NCI-H146 treated with DMSO at 0.1 percent for 48 hours (cell line): ENCODE measurements around the gene OTUD3.
"Not testable (repeated sequence)": the region's sequence is repeated elsewhere in the genome, so short reads cannot be mapped to it uniquely, and the experiment has no call there.

Source experiments
- DNase-seq: peaks from one replicate; lab custom pipeline; 2025; ENCODE audit not compliant: unreplicated experiment; lab: John Stamatoyannopoulos, UW

Gene OTUD3

DNA sequence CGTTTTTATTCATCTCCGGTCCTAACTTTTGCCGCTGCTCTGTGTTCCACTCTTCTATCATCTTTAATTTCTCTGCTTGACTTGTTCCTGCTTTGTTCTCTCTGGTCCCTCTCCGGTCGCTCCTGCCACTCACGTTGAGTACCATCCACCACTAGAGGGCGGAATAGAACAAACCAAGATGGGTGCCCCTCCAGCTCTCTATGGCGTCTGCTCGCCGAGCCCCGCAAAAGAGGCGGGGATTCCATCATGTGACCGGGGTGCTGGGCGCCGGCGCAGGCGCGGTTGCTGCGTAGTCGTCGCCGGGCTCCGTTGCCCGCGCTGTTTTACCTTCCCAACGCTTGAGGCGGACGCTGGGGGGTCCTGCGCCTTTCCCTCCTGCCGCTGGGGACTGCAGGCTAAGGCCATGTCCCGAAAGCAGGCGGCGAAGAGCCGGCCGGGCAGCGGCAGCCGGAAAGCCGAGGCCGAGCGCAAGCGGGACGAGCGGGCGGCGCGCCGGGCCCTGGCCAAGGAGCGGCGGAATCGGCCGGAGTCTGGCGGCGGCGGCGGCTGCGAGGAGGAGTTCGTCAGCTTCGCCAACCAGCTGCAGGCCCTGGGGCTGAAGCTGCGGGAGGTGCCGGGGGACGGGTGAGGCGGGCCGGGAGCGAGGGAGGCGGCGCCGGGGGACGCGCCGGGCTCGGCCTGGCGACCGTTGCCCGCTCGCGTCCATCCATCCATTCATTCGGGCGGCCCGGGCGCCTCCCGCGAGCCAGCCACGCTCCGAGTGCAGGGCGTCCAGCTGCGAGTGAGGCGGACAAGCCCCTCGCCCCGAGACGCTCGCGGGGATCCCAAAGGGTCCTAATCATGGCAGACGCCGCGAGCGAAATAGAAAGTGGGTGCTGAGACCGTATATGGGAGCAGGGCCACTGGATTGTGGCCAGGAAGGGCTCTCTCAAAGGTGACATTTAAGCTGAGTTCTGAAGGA is at the start of gene OTUD3:
Gene OTUD3, plus strand, starts transcription at position 285 of the 961 bp plus-strand sequence. Its CDS starts 119 bp downstream, at position 404.
- DNase-seq = peak; percentile 85

DNA sequence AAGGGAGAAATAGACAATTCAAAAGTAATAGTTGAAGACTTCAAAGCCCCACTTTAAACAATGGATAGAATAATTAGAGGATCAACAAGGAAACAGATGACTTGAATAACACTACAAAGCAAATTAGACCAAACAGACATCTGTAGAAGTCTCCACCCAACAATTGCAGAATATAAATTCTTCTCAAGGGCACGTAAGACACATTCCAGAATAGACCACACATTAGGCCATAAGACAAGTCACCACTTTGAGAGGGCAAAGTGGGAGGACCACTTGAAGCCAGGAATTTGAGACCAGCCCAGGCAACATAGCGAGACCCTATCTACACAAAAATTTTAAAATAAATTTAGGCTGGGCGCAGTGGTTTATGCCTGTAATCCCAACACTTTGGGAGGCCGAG is 46.6 kb upstream of the OTUD3 start:
- no peak for DNase-seq

DNA sequence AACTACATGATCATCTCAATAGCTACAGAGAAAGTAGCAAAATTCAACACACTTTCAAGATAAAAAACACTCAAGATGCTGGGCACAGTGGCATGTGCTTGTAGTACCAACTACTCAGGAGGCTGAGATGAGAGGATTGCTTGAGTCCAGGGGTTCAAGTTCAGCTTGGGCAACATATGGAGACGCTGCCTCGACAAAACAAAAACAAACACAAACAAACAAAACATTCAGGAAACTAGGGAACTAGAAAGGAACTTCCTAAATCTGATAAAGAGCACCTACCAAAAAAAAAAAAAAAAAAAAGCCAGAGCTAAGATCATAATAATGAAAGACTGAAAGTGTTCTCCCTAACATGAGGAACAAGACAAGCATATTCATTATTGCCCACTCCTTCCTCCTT is 44.3 kb upstream of the OTUD3 start:
- DNase-seq = no peak

GRCh38 chr1:19840228-19840627 is 42.0 kb upstream of the OTUD3 start:
- DNase-seq = no peak

GRCh38 chr1:19844731-19845495 is 37.3 kb upstream of the OTUD3 start:
- no peak for DNase-seq

DNA sequence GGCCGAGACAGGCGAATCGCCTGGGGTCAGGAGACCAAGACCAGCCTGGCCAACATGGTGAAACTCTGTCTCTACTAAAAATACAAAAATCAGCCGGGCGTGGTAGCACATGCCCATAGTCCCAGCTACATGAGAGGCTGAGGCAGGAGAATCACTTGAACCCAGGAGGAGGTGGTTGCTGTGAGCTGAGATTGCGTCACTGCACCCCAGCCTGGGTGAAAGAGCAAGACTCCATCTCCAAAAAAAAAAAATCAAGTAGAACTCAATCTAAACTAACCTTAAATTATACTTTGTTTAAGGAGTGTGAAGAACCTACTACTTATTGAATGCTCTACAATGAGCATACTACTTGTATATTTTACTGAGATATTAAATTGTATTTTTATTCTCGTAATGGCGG is 36.6 kb upstream of the OTUD3 start:
- DNase-seq = no peak

DNA sequence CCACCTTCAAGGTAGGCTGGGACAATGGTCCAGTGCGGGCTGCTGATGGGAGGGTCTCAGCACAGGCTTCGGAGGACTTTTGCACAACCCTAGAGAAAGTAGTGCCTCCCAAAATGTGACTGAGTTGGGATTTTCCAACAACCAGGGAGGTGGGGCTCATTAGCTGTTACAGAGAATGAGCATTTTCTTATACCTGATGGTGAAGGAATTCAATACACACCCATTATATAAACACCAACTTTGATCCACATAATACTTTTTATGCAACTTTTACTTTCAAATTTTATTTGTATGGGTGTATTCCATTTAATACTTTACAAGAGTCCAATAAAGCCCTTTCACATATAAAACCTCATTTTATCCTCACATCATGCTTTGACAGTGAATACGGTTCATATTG is 35.9 kb upstream of the OTUD3 start:
- DNase-seq = no peak

DNA sequence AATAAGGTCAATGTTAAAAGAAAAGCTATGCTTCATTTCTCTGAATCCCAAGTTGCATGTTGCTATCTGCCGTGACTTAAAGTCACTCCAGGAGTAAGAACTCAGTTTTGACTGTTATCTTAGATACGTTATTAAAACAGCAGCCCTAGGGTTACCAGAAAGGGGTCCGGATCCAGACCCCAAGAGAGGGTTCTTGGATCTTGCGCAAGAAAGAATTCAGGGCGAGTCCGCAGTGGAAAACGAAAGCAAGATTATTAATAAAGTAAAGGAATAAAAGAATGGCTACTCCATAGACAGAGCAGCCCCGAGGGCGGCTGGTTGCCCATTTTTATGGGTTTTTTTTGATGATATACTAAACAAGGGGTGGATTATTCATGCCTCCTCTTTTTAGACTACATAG is 34.9 kb upstream of the OTUD3 start:
- DNase-seq = not testable (repeated sequence)

- DNase-seq = not testable (repeated sequence)
Measured at GRCh38 chr1:19849307-19849706, 32.9 kb upstream of the OTUD3 start.

- no peak for DNase-seq
Measured at GRCh38 chr1:19850214-19850613, 32.0 kb upstream of the OTUD3 start.

DNA sequence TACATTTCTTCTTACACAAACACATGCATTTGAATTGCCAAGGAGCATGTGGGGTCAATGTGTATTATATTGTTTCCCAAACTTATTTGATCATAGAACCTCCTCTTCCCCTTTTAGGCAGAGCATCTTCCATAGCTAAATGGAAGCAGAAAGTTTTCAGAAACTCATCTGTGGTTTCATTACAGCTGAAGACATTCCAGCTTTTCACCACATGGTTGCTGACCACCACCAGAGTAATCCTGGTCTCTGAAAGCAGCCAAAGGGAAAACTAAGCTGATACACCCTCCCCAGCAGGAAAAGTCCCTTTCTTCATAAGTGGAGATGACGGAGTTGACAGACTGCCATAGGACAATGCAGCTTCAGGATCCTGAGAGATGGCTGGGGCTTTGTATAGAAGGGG is 30.2 kb upstream of the OTUD3 start:
- DNase-seq = no peak

GRCh38 chr1:19854866-19855265 is 27.3 kb upstream of the OTUD3 start:
- DNase-seq = no peak

GRCh38 chr1:19858893-19859292 is 23.3 kb upstream of the OTUD3 start:
- no peak for DNase-seq

GRCh38 chr1:19859876-19860275 is 22.3 kb upstream of the OTUD3 start:
- no peak for DNase-seq

DNA sequence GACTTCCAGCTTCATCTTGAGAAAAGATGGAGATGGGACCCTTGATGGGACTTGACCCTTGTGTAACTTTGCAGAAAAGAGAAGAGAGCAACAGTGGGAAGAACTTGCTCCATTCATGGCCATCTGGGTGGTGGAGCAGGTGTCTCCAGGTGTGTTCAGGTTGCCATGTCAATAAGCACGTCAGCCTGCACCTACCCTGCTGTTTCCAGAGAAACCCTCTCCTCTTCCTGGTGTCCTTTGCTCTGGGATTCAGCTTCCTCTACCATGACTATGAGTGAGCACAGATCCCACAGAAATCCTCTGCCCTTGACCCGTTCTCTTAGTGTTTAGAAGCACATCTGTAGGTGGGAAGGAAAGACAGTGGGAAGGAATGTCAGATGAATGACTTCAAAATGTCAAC is 21.8 kb upstream of the OTUD3 start:
- DNase-seq = peak; percentile 35

GRCh38 chr1:19861034-19861433 is 21.2 kb upstream of the OTUD3 start:
- DNase-seq = no peak

- DNase-seq = no peak
Measured at GRCh38 chr1:19861842-19862530, 20.2 kb upstream of the OTUD3 start.

DNA sequence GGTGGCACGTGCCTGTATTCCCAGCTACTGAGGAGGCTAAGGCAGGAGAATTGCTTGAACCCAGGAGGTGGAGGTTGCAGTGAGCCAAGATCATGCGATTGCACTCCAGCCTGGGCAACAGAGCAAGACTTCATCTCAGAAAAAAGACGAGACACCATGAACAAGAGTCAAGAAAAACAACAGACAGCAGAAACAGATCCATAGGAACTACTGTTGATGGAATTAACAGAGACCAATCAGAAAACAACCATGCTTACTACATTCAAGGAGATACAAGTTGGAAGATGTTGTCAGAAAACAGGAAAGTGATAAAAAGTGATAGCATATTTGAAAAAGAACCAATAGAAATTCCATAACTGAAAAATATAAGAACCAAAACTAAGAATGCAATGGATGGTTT is 19.3 kb upstream of the OTUD3 start:
- no peak for DNase-seq

- DNase-seq = no peak
Measured at GRCh38 chr1:19864570-19865160, 17.5 kb upstream of the OTUD3 start.

GRCh38 chr1:19866029-19866428 is 16.2 kb upstream of the OTUD3 start:
- no peak for DNase-seq

- DNase-seq = peak; percentile 17
Measured at GRCh38 chr1:19866758-19867157, 15.4 kb upstream of the OTUD3 start.
